NOMO-1 treated with dmso at 0.1 percent for 144 hours (cell line): Measurements from ENCODE around the gene CEP72.
"Not testable (repeated sequence)": the region's sequence is repeated elsewhere in the genome, so short reads cannot be mapped to it uniquely, and the experiment has no call there.

Experiments used
- DNase-seq: peaks from one replicate; lab custom pipeline; 2025; ENCODE audit not compliant: unreplicated experiment; lab: John Stamatoyannopoulos, UW

Gene CEP72

DNA sequence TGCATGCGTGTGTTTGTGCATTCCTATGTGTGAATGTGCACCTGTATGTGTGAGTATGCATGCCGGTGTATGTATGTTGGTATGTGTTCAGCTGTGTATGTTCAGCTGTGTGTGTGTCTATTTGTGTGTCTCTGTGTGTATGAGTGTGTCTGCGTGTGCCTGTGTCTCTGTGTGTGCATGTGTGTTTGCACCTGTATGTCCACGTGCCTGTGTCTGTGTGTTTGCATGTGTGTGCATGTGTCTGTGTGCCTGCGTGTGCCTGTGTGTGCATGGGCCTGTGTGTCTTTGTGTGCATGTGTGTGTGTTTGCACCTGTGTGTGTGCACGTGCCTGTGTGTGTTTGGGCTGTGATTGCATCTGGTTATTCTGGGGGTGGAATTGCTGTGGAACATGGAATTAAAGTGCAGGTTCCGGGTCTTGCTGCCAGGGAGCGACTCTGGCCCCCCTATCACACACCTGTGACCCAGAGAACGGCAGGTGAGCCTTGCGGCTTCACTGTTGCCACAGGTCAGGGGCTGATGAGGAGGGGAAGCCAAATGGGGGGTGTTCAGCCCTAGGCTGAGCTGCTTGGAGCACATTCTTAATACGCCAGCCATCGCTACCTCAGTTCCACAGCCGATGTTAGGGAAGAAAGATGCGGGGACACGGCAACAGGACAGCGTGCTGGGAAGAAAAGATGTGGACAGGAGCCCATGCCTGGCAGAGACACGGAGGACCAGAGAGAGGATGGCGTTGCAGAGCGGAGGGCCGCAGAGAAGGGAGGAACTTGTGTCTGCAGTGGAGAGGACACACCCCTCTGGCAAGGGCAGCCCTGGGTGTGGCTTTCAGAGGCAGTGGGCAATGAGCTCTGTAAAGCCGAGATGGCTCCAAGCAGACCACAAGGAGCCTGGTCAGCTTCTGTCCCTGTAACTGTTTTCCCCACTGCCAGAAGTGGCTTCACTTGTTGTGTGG is 84.9 kb downstream of the CEP72 start:
- DNase-seq: not testable (repeated sequence)
